ENCODE results near the gene CFAP61.
"Not testable (repeated sequence)": the region's sequence is repeated elsewhere in the genome, so short reads cannot be mapped to it uniquely, and the experiment has no call there.

CFAP61 gene

GRCh38 chr20:20096421-20096820 lies 44.1 kb downstream of the CFAP61 start:
- no peak for DNase-seq

- DNase-seq = no peak
Observed at GRCh38 chr20:20100881-20101280, 48.5 kb downstream of the CFAP61 start.

- no peak for DNase-seq
Observed at GRCh38 chr20:20102163-20102562, 49.8 kb downstream of the CFAP61 start.

- no peak for DNase-seq
Observed at GRCh38 chr20:20102716-20103258, 50.5 kb downstream of the CFAP61 start.

- DNase-seq = no peak
Observed at GRCh38 chr20:20103486-20103885, 51.2 kb downstream of the CFAP61 start.

GRCh38 chr20:20123187-20123586 lies 70.9 kb downstream of the CFAP61 start:
- DNase-seq = not testable (repeated sequence)

GRCh38 chr20:20130399-20130798 lies 78.1 kb downstream of the CFAP61 start:
- DNase-seq = no peak

GRCh38 chr20:20134941-20135575 lies 82.7 kb downstream of the CFAP61 start:
- no peak for DNase-seq

GRCh38 chr20:20136313-20136712 lies 84.0 kb downstream of the CFAP61 start:
- DNase-seq = no peak

GRCh38 chr20:20137851-20138250 lies 85.5 kb downstream of the CFAP61 start:
- DNase-seq = no peak

- no peak for DNase-seq
Observed at GRCh38 chr20:20138301-20139064, 86.2 kb downstream of the CFAP61 start.

- no peak for DNase-seq
Observed at GRCh38 chr20:20139403-20139802, 87.1 kb downstream of the CFAP61 start.

- DNase-seq = no peak
Observed at GRCh38 chr20:20143165-20143564, 90.8 kb downstream of the CFAP61 start.

GRCh38 chr20:20143646-20144045 lies 91.3 kb downstream of the CFAP61 start:
- no peak for DNase-seq

- no peak for DNase-seq
Observed at GRCh38 chr20:20148779-20149178, 96.4 kb downstream of the CFAP61 start.

- no peak for DNase-seq
Observed at GRCh38 chr20:20150241-20150640, 97.9 kb downstream of the CFAP61 start.

- no peak for DNase-seq
Observed at GRCh38 chr20:20160520-20160919, 108.2 kb downstream of the CFAP61 start.

- DNase-seq = no peak
Observed at GRCh38 chr20:20161611-20162010, 109.3 kb downstream of the CFAP61 start.

- no peak for DNase-seq
Observed at GRCh38 chr20:20167698-20168097, 115.4 kb downstream of the CFAP61 start.

GRCh38 chr20:20173254-20173653 lies 120.9 kb downstream of the CFAP61 start:
- DNase-seq = no peak

- DNase-seq = no peak
Observed at GRCh38 chr20:20174089-20174835, 121.9 kb downstream of the CFAP61 start.

GRCh38 chr20:20181322-20181721 lies 129.0 kb downstream of the CFAP61 start:
- no peak for DNase-seq

GRCh38 chr20:20184149-20184548 lies 131.8 kb downstream of the CFAP61 start:
- DNase-seq = no peak

GRCh38 chr20:20184706-20185105 lies 132.4 kb downstream of the CFAP61 start:
- DNase-seq = no peak

Data from right forelimb (tissue), 1 donor.